IMR-90 (cell line): Measurements from ENCODE around the gene HOXA5. TPM values are rescaled to one million over a fixed set of nuclear protein-coding genes. Genes with fewer than 3 reads are reported as not detected.

Experiments
- ATAC-seq: fragments of 200-7000 bp; cut with Tn5 transposase; 2 replicates; pipeline ENCODE4 v1.9.1; 2020; ENCODE audit warnings: low read depth, mild to moderate bottlenecking, moderate library complexity
- BruUV-seq: library from RNA; stranded (reverse); fragments of 400-500 nt; replicated peaks from 2 replicates; lab custom pipeline; 2021; lab: Mats Ljungman, UMichigan
- CTCF ChIA-PET: fragments of 300-600 bp; formaldehyde crosslinking; extraction: SDS; loops from one replicate; lab custom pipeline; 2021; ENCODE audit warnings: antibody characterized with exemption; lab: Yijun Ruan, JAX
- POLR2A ChIA-PET: fragments of 300-600 bp; sonication (Branson Sonifier 250); formaldehyde crosslinking; loops from one replicate; lab custom pipeline; 2022; ENCODE audit warnings: antibody characterized with exemption; ENCODE audit not compliant: unreplicated experiment; lab: Charles Lee
- DNase-seq: peaks from one replicate; pipeline ENCODE4 v3.0.0; 2013
- H2AFZ ChIP-seq: replicated peaks from 2 replicates; pipeline ENCODE3; 2013; ENCODE audit warnings: low read length, mild to moderate bottlenecking; ENCODE audit not compliant: poor library complexity
- H2AK5ac ChIP-seq: 2 replicates; pipeline ENCODE4 v1.6.1; 2013; ENCODE audit warnings: low read depth, low read length, inconsistent platforms
- H2AK9ac ChIP-seq: replicated peaks from 2 replicates; pipeline ENCODE3; 2013; ENCODE audit warnings: mild to moderate bottlenecking, low read depth, low read length, moderate library complexity; ENCODE audit not compliant: poor library complexity
- H2BK120ac ChIP-seq: 2 replicates; pipeline ENCODE4 v1.6.1; 2013; ENCODE audit warnings: low read depth, low read length, inconsistent platforms
- H2BK15ac ChIP-seq: 3 replicates; pipeline ENCODE4 v1.6.1; 2013; ENCODE audit warnings: low read depth, low read length, inconsistent platforms
- H2BK20ac ChIP-seq: 2 replicates; pipeline ENCODE4 v1.6.1; 2013; ENCODE audit warnings: low read depth, mild to moderate bottlenecking, inconsistent platforms, low read length, moderate library complexity
- H2BK5ac ChIP-seq: 2 replicates; pipeline ENCODE4 v1.6.1; 2013; ENCODE audit warnings: mild to moderate bottlenecking, low read depth, low read length, inconsistent platforms; ENCODE audit not compliant: poor library complexity, severe bottlenecking
- H3K14ac ChIP-seq: replicated peaks from 2 replicates; pipeline ENCODE4 v1.6.1; 2013; ENCODE audit warnings: low read depth, low read length, inconsistent platforms
- H3K18ac ChIP-seq: 2 replicates; pipeline ENCODE4 v1.6.1; 2013; ENCODE audit warnings: low read depth, low read length, control low read depth
- H3K23ac ChIP-seq: 2 replicates; pipeline ENCODE4 v1.6.1; 2013; ENCODE audit warnings: low read depth, low read length, inconsistent platforms
- H3K27ac ChIP-seq: 2 replicates; pipeline ENCODE4 v1.5.1; 2013; ENCODE audit warnings: mild to moderate bottlenecking, control low read depth, low read length; ENCODE audit not compliant: insufficient read depth
- H3K27me3 ChIP-seq: 2 replicates; pipeline ENCODE4 v1.6.1; 2013; ENCODE audit warnings: low read length; ENCODE audit not compliant: control insufficient read depth, insufficient read depth
- H3K36me3 ChIP-seq: 2 replicates; pipeline ENCODE4 v1.6.1; 2013; ENCODE audit warnings: low read length, mixed read lengths; ENCODE audit not compliant: control insufficient read depth, insufficient read depth
- H3K4ac ChIP-seq: 2 replicates; pipeline ENCODE4 v1.6.1; 2013; ENCODE audit warnings: low read depth, low read length, inconsistent platforms
- H3K4me1 ChIP-seq: 2 replicates; pipeline ENCODE4 v1.6.1; 2013; ENCODE audit warnings: low read length, mixed read lengths; ENCODE audit not compliant: control insufficient read depth, insufficient read depth
- H3K4me2 ChIP-seq: 2 replicates; pipeline ENCODE4 v1.6.1; 2013; ENCODE audit warnings: low read depth, mild to moderate bottlenecking, control low read depth, low read length, moderate library complexity
- H3K4me3 ChIP-seq: 2 replicates; pipeline ENCODE4 v1.5.1; 2013; ENCODE audit warnings: low read depth, mild to moderate bottlenecking, control low read depth, low read length, moderate library complexity; ENCODE audit not compliant: insufficient read depth
- H3K56ac ChIP-seq: 2 replicates; pipeline ENCODE4 v1.6.1; 2013; ENCODE audit warnings: low read length, inconsistent platforms; ENCODE audit not compliant: insufficient read depth; ENCODE audit errors: extremely low read depth
- H3K79me1 ChIP-seq, 2 experiments: 2 replicates each; pipeline ENCODE4 v1.6.1; 2013; ENCODE audit warnings: low read length in 2 of 2, inconsistent platforms in 1 of 2, low read depth in 1 of 2
- H3K9ac ChIP-seq: 2 replicates; pipeline ENCODE4 v1.6.1; 2013; ENCODE audit warnings: low read depth, low read length, control low read depth
- H3K9me1 ChIP-seq: 2 replicates; pipeline ENCODE4 v1.6.1; 2013; ENCODE audit warnings: low read length, inconsistent platforms; ENCODE audit not compliant: insufficient read depth
- H3K9me3 ChIP-seq: 2 replicates; pipeline ENCODE4 v1.6.1; 2013; ENCODE audit warnings: low read length; ENCODE audit not compliant: control insufficient read depth, insufficient read depth
- H4K20me1 ChIP-seq: 2 replicates; pipeline ENCODE4 v1.6.1; 2013; ENCODE audit warnings: low read length, inconsistent platforms; ENCODE audit not compliant: insufficient read depth
- H4K5ac ChIP-seq: 2 replicates; pipeline ENCODE4 v1.6.1; 2013; ENCODE audit warnings: mild to moderate bottlenecking, low read depth, low read length, control low read depth
- H4K8ac ChIP-seq, 2 experiments: 2 replicates each; pipeline ENCODE4 v1.6.1; 2013; ENCODE audit warnings: low read depth in 2 of 2, low read length in 2 of 2, control low read depth in 1 of 2, inconsistent platforms in 1 of 2
- H4K91ac ChIP-seq: 2 replicates; pipeline ENCODE4 v1.6.1; 2013; ENCODE audit warnings: low read depth, low read length, inconsistent platforms; ENCODE audit not compliant: insufficient read depth
- CHD1 ChIP-seq: IDR thresholded peaks from 2 replicates; pipeline ENCODE4 v1.6.1; 2012; ENCODE audit warnings: low read depth, low read length, improper control_type of control experiment
- MAFK ChIP-seq: IDR thresholded peaks from 2 replicates; pipeline ENCODE4 v1.6.1; 2012; ENCODE audit warnings: low read depth, low read length, improper control_type of control experiment
- MAZ ChIP-seq: IDR thresholded peaks from 2 replicates; pipeline ENCODE4 v1.6.1; 2012; ENCODE audit warnings: low read depth, mild to moderate bottlenecking, low read length, improper control_type of control experiment, moderate library complexity, borderline replicate concordance
- MXI1 ChIP-seq: IDR thresholded peaks from 2 replicates; pipeline ENCODE4 v1.6.1; 2012; ENCODE audit warnings: low read depth, mild to moderate bottlenecking, low read length, moderate library complexity, borderline replicate concordance
- NFE2L2 ChIP-seq: fragments of 150-350 bp; IDR thresholded peaks from 2 replicates; pipeline ENCODE4 v1.6.1; 2016; ENCODE audit warnings: low read depth, mild to moderate bottlenecking, low read length
- RAD21 ChIP-seq: IDR thresholded peaks from 2 replicates; pipeline ENCODE4 v1.6.1; 2012; ENCODE audit warnings: low read length, improper control_type of control experiment
- RFX5 ChIP-seq: IDR thresholded peaks from 2 replicates; pipeline ENCODE4 v1.8.0; 2012; ENCODE audit warnings: low read depth, mild to moderate bottlenecking, low read length, moderate library complexity
- USF2 ChIP-seq: fragments of 150-350 bp; IDR thresholded peaks from 2 replicates; pipeline ENCODE4 v1.6.1; 2017; ENCODE audit warnings: mild to moderate bottlenecking, antibody characterized with exemption, low read length, low read depth
- WGBS, 2 experiments: methylation state at CpG; one replicate each; pipeline versions ENCODE4 v1.1.5 to v1.1.7; 2013; ENCODE audit warnings: missing lambda C conversion rate in 2 of 2; ENCODE audit not compliant: insufficient read length in 1 of 2; ENCODE audit errors: extremely low coverage in 2 of 2; 5-methylcytosine and 5-hydroxymethylcytosine counted together
- dilution Hi-C: fragments of 300-500 bp; cut with HindIII; formaldehyde crosslinking; loops from one replicate; pipeline ENCODE4 v1.14.3; 2018; ENCODE audit warnings: low sequenced_read_pairs; ENCODE audit not compliant: unreplicated experiment
- in situ Hi-C: fragments of 300-500 bp; cut with MboI; formaldehyde crosslinking; loops from 3 replicates; pipeline ENCODE4 v1.14.3; 2019; ENCODE audit warnings: low sequenced_read_pairs, inconsistent platforms, mixed read lengths
- intact Hi-C: fragments of 100-400 bp; cut with micrococcal nuclease; formaldehyde crosslinking; loops from 2 replicates; pipeline ENCODE4 v1.10.0; 2022
- polyA plus RNA-seq, 3 experiments: library from polyadenylated mRNA; depleted of rRNA; stranded (reverse); fragments of >200 nt; gene quantifications; 2 replicates each; pipeline ENCODE4 v1.2.3, GENCODE V29; 2012; ENCODE audit warnings: low replicate concordance in 1 of 3
- total RNA-seq: library from RNA; depleted of rRNA; stranded (reverse); fragments of >200 nt; gene quantifications from 2 replicates; pipeline ENCODE4 v1.2.3, GENCODE V29; 2012

Gene HOXA5
- total and polyA plus RNA-seq, 2 of the 4 experiments (the other 2 are of a cell fraction) = 19.9 to 29.4 TPM

GRCh38 chr7:27131390-27131819 lies 12.1 kb downstream of the HOXA5 start:
- peak overlapping the region; percentile 65 for H3K14ac ChIP-seq
- peak overlapping the region; percentile 81 for H3K4ac ChIP-seq
- peak overlapping the region; percentile 93 for H2AFZ ChIP-seq
- 19% methylated on average over 3 of the region's 12 CpGs; no CpG with 5 or more reads in 1 of the 2 experiments for WGBS, 2 experiments
- POLR2A ChIA-PET = interaction anchor here (0.8 to 1.1 kb wide), 3 partner anchors 10 to 274 kb away, joined by 3 read pairs; no protein-coding TSS in a partner anchor
- peak overlapping the region; percentile 100 for H3K4me2 ChIP-seq
- peak overlapping the region; percentile 75 for H3K23ac ChIP-seq
- H3K4me1 ChIP-seq = peaks cover 25% of the 10 kb centered on the region
- in situ Hi-C loops (no loop called here), dilution Hi-C loops (no loop called here), intact Hi-C loops (loop anchor here (5.0 kb wide), 1 partner anchor 99 kb away; no protein-coding TSS in a partner anchor)
- H3K56ac ChIP-seq = peak overlapping the region; percentile 58
- peaks cover 3% of the 10 kb centered on the region; the same call in 1 of the 2 replicates for H3K36me3 ChIP-seq
- peak overlapping the region; percentile 59 for H3K18ac ChIP-seq
- peak overlapping the region; percentile 89 for H4K91ac ChIP-seq
- BruUV-seq = no TSS peak
- H3K79me1 ChIP-seq = peaks cover 24 to 41% of the 10 kb centered on the region in 2 experiments
- H2BK5ac ChIP-seq = peak overlapping the region; percentile 43
- DNase-seq = no peak
- no peaks in the 10 kb centered on the region for H3K27me3 ChIP-seq
- peak overlapping the region; percentile 92 for H3K9ac ChIP-seq
- no peak for ATAC-seq
- no peaks in the 10 kb centered on the region for H3K9me3 ChIP-seq
- peak overlapping the region; percentile 66 for H2BK120ac ChIP-seq
- CTCF ChIA-PET = interaction anchor here (1.2 to 1.8 kb wide), 5 partner anchors 10 to 444 kb away, joined by 3 to 5 read pairs (median 4); no protein-coding TSS in a partner anchor
- peak overlapping the region; percentile 92 to 98 for H4K8ac ChIP-seq
- H3K9me1 ChIP-seq = peaks cover 11% of the 10 kb centered on the region
- H2BK15ac ChIP-seq = peak overlapping the region; percentile 58; the same call in 2 of the 3 replicates
- no peak overlapping the region; the same call in 1 of the 2 replicates for H2BK20ac ChIP-seq
- H4K20me1 ChIP-seq = no peaks in the 10 kb centered on the region
- TF ChIP-seq MAFK (no peak), USF2 (no peak), NFE2L2 (no peak), RFX5 (no peak), MAZ (no peak), CHD1 (no peak), MXI1 (no peak), RAD21 (no peak)
- peak overlapping the region; percentile 62 for H2AK9ac ChIP-seq
- H3K4me3 ChIP-seq = peak overlapping the region; percentile 61
- H2AK5ac ChIP-seq = peak overlapping the region; percentile 83
- peak overlapping the region; percentile 77 for H3K27ac ChIP-seq
- peak overlapping the region; percentile 100 for H4K5ac ChIP-seq
